ENCODE measurements around the gene CGN.

CGN gene

GRCh38 chr1:151574575-151575529 is 63.7 kb downstream of the CGN start:
- Histone ChIP-seq H3K36me3 (ENCODE audit: insufficient read depth, low read length) (0 out of 2 replicates have a peak, but pooled peaks cover under 1% of the 10 kb centered on the region), H3K4me1 (ENCODE audit: insufficient read depth, low read length, severe bottlenecking) (no peaks in the 10 kb centered on the region), H3K27me3 (ENCODE audit: insufficient read depth, low read length) (no peaks in the 10 kb centered on the region), H4K20me1 (ENCODE audit: insufficient read depth, low read length) (no peaks in the 10 kb centered on the region), H3K4me3 (ENCODE audit: low read depth, low read length, poor library complexity, severe bottlenecking) (no peak overlapping the region), H3K27ac (ENCODE audit: low read depth, low read length, poor library complexity, severe bottlenecking) (no peak overlapping the region), H3K9me3 (ENCODE audit: low read length) (no peaks in the 10 kb centered on the region), H3K79me2 (ENCODE audit: insufficient read depth, low read length) (no peaks in the 10 kb centered on the region), H3K9ac (ENCODE audit: low read length) (no peak overlapping the region), H3K4me2 (ENCODE audit: low read length) (no peak overlapping the region), H3F3A (ENCODE audit: insufficient read depth, low read length) (no peaks in the 10 kb centered on the region), H2AFZ (ENCODE audit: low read length) (no peak overlapping the region), H3K9me2 (ENCODE audit: low read depth, low read length) (no peaks in the 10 kb centered on the region)
- TF ChIP-seq EZH2 (IDR thresholded peaks at IDR 0.05; ENCODE audit: borderline replicate concordance, low read length) (no peak), CTCF (IDR thresholded peaks at IDR 0.05; ENCODE audit: low read length) (no peak)

DNA sequence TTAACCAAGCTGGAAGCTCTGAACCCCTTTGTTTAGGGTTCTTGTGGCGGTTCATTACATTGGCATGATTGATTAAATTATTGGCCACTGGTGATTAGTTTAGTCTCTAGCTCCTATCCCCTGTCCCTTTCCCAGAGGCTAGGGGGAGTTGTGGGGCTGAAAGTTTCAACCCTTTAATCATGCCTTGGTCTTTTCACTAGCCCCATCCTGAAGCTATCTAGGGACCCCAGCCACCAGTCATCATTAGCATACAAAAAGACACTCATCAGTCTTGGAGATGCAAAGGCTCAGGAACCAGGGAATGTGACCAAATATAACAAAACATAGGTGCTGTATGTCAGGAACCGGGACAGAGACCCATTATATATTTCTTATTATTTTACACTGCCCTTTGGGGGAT is 66.0 kb downstream of the CGN start:
- no peaks in the 10 kb centered on the region for H3K9me2 ChIP-seq (ENCODE audit: low read depth, low read length)
- no peak overlapping the region for H3K9ac ChIP-seq (ENCODE audit: low read length)
- no peak overlapping the region for H3K4me3 ChIP-seq (ENCODE audit: low read depth, low read length, poor library complexity, severe bottlenecking)
- no peaks in the 10 kb centered on the region for H3K79me2 ChIP-seq (ENCODE audit: insufficient read depth, low read length)
- H4K20me1 ChIP-seq (ENCODE audit: insufficient read depth, low read length), result no peaks in the 10 kb centered on the region
- no peak overlapping the region for H3K27ac ChIP-seq (ENCODE audit: low read depth, low read length, poor library complexity, severe bottlenecking)
- no peaks in the 10 kb centered on the region for H3K4me1 ChIP-seq (ENCODE audit: insufficient read depth, low read length, severe bottlenecking)
- H3K36me3 ChIP-seq (ENCODE audit: insufficient read depth, low read length), result 0 out of 2 replicates have a peak, but pooled peaks cover 3% of the 10 kb centered on the region
- no peak overlapping the region for H3K4me2 ChIP-seq (ENCODE audit: low read length)
- no peaks in the 10 kb centered on the region for H3F3A ChIP-seq (ENCODE audit: insufficient read depth, low read length)
- H3K9me3 ChIP-seq (ENCODE audit: low read length), result no peaks in the 10 kb centered on the region
- H2AFZ ChIP-seq (ENCODE audit: low read length), result no peak overlapping the region
- H3K27me3 ChIP-seq (ENCODE audit: insufficient read depth, low read length), result no peaks in the 10 kb centered on the region
- no peak for TF ChIP-seq EZH2 (IDR thresholded peaks at IDR 0.05; ENCODE audit: borderline replicate concordance, low read length)
- no peak for TF ChIP-seq CTCF (IDR thresholded peaks at IDR 0.05; ENCODE audit: low read length)

GRCh38 chr1:151578941-151579340 is 67.8 kb downstream of the CGN start:
- Histone ChIP-seq H3F3A (ENCODE audit: insufficient read depth, low read length) (no peaks in the 10 kb centered on the region), H3K9ac (ENCODE audit: low read length) (no peak overlapping the region), H3K79me2 (ENCODE audit: insufficient read depth, low read length) (no peaks in the 10 kb centered on the region), H3K9me3 (ENCODE audit: low read length) (no peaks in the 10 kb centered on the region), H3K27ac (ENCODE audit: low read depth, low read length, poor library complexity, severe bottlenecking) (no peak overlapping the region), H3K4me2 (ENCODE audit: low read length) (no peak overlapping the region), H3K36me3 (ENCODE audit: insufficient read depth, low read length) (0 out of 2 replicates have a peak, but pooled peaks cover 3% of the 10 kb centered on the region), H3K4me3 (ENCODE audit: low read depth, low read length, poor library complexity, severe bottlenecking) (no peak overlapping the region), H3K9me2 (ENCODE audit: low read depth, low read length) (no peaks in the 10 kb centered on the region), H3K4me1 (ENCODE audit: insufficient read depth, low read length, severe bottlenecking) (no peaks in the 10 kb centered on the region), H2AFZ (ENCODE audit: low read length) (no peak overlapping the region), H3K27me3 (ENCODE audit: insufficient read depth, low read length) (no peaks in the 10 kb centered on the region), H4K20me1 (ENCODE audit: insufficient read depth, low read length) (no peaks in the 10 kb centered on the region)
- TF ChIP-seq CTCF (IDR thresholded peaks at IDR 0.05; ENCODE audit: low read length) (no peak), EZH2 (IDR thresholded peaks at IDR 0.05; ENCODE audit: borderline replicate concordance, low read length) (no peak)
